Mucosa of gallbladder (tissue), 1 donor: ENCODE measurements around the gene RYR2. TPM values are rescaled to one million over a fixed set of nuclear protein-coding genes. Genes with fewer than 3 reads are reported as not detected.

Experiments
- DNase-seq: peaks from one replicate; pipeline ENCODE4 v3.0.0-alpha.2; 2020; ENCODE audit warnings: low spot score
- total RNA-seq: library from RNA; stranded (reverse); gene quantifications from one replicate; pipeline ENCODE4 v1.2.1, GENCODE V29; 2021
- donor health status: DM: no; HTN: no; CAD: no.

The RYR2 gene
- total RNA-seq, 1 donor from 2014 or later = 7.5 TPM

DNA sequence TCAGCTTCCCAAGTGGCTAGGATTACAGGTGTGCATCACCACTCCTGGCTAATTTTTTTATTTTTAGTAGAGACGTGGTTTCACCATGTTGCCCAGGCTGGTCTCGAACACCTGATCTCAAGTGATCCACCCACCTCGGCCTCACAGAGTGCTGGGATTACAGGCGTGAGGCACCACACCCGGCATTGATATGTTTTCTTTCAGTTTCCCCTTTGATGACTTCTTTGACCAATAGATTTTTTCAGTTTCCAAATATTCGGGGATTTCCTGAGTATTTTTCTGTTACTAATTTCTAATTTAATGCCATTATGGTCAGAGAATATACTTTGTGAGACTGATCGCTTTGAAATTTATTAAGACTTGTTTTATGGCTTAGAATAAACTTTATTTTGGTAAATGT lies 406.1 kb downstream of the RYR2 start:
- no peak for DNase-seq

DNA sequence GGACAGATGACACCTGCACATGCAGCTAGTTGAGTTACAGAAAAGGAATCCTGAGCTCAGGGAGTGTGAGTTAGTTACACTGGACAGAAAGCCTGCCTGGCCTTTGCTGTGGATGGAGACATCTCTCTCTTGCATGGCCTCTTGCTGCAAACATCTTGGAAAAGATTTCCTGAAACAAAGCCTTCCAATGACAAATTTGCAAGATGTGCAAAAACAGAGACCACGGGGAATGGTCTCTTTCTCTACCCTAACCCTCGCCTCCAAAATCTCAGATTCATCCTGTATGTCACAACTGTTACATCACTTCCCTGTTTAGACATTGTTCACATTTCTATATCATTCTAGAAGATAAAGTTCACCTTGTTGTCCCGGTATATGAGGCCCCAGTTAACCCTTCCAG lies 415.6 kb downstream of the RYR2 start:
- DNase-seq = no peak

DNA sequence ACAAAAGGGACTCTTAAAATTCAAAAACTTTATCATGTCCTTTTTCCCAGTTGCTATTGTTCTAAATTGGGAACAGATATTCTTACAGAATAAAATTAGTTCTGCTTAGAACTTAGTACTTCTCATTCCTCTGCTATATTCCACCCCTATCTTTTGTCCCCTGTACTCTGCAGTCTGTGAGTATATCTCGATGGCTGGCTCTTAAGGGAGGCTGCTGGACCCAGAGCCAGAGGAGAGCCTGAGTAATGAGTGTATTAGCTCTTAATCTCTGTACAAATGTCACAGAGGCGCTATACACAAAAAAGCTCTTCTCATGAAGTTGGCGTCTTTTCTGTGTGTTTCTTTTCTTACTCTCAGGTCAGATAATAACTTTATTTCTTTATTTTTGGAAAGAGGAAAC lies 425.3 kb downstream of the RYR2 start:
- no peak for DNase-seq

DNA sequence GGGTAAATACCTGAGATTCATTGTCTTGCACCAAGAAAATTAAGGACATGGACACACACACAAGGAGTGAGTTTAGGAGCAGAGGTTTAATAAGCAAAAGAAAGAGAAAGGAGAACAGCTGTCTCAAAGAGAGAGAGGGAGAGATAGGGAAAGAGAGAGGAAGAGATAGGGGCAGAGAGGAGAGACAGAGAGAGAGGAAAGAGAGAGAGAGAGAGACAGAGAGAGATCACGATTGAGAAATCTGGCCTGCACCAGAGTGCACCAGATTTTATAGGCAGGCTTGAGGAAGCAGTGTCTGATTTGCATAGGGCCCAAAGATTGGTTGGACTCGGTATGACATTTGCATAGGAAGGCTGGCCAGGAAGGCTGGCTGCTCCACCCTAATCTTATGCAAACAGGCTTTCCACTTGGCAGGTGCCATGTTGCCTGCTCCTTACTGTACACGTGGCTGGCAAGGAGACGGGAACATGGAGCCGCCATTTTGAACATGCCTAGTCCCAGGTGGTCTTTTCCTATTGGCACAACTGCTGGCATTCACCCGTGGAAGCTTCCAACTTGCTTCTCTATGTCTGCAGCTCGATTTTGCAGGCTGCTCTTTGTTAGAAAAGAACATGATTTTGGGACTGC lies 428.8 kb downstream of the RYR2 start:
- no peak for DNase-seq

DNA sequence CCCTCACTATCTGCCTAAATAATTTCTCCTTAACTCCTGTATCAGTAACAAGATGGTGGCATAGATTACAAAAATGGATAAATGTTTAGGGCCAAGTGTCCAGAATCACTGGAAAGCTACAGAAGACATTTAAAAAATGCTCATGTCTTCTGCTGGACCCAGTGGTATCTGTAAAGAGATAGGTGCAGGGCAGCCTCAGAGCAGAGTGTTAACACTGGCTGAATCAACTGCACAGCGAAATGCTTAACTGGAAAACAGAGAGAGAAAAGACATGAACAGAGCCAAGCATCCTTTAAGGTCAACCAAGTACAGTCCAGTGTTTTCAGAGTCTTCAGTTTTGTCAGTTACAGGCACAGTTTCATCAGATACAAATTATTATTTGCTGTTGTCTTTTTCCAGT lies 429.4 kb downstream of the RYR2 start:
- DNase-seq = no peak

DNA sequence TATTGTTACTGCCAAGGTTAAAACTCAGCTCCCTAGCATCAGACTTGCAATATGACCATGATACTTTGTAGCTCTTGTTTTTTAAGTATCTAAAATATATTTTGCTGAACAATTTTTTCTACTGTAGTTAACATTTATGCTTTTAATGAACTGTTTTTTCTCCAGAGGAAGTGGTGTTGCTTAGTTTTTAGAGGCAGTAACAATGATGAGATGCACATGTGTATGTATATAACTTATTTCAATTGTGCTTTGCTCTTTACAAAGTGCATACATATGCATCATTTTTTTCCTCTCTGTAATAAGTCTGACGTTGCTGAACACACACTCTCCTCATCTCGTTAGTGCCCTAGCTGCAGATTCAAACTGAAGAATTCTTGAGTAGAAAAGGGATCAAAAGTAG lies 430.0 kb downstream of the RYR2 start:
- no peak for DNase-seq

DNA sequence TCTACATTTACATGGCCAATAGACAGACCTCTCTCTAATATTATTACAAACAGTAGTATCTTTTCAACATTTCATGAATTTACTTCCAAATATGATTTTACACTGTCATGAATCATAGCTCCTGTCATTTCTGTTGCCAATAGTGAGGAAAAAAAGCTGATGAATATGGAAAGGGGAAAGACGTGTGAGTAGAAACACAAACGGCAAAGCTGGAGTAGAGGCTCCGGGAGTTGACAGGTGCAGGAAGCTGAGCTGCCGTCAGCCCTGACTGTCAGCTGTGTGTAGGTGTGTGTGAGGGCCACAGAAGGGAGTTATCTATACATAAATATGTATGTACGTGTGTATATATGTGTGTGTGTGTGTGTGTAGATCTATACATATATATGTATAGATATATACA lies 431.9 kb downstream of the RYR2 start:
- no peak for DNase-seq

DNA sequence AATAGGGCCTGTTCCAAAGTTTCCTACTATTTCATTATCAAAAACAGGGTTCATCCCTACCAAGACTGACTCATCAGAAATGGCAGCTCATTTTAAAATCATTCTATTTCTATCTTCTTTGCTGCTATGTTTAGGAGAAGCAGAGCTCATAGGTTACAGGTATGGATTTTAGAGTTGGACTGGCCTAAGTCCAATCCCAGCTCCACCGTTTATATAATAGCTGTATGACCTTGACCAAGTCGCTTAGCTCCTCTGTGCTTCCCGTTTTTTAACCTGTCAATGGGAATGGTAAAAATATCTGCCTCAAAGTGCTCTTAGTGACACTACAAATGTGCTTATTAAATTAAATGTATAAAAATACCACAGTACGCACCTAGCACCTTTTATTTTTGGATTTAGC lies 436.1 kb downstream of the RYR2 start:
- DNase-seq = no peak

DNA sequence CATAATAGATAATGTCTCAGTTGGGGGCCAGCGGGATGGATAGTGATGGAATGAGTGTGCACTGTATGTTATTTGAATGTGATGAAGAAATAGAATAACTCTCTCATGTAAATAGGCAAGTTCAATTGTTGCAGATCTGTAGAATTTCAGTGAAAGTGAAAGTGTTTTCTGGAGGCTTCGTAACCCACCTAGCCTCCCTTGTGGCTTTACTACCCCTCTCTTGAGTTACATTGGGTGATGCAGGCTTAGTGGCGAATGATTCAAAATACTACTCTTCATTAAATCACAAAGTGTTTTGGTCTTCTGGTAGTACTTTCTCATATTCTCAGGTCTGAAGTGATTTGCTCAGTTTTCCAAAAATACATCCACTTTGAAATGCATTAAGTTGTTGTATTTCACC lies 436.9 kb downstream of the RYR2 start:
- no peak for DNase-seq

DNA sequence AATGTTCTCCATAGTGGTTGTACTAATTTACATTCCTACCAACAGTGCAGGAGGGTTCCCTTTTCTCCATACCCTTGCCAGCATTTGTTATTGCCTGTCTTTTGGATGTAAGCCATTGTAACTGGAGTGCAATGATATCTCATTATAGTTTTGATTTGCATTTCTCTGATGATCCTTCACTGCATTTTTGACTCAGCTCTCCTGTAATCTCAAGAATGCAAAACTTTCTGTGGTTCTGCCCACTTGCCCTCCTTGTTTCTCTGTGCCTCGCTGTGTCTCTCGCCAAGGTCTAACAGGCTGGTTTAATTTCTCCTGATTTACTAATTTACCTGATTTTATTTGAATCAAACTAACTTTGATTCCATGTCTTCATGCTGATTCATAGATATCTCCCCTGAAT lies 440.8 kb downstream of the RYR2 start:
- no peak for DNase-seq

DNA sequence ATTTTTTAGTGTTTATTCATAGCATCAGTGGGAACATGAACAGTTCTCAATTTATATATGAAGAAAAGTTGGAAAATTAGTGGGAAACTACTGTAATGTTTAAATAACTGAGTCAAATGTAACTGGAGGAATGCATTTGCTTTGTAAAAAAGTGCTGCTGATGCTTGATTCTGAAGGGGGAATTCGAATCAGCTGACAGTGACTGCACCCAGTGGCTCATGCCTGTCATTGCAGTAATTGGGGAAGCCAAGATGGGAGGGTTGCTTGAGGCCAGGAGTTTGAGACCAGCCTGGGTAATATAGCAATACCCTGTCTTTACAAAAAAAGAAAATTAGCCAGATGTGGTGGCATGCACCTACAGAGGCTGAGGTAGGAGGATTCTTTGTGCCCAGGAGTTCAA lies 450.4 kb downstream of the RYR2 start:
- DNase-seq = no peak

DNA sequence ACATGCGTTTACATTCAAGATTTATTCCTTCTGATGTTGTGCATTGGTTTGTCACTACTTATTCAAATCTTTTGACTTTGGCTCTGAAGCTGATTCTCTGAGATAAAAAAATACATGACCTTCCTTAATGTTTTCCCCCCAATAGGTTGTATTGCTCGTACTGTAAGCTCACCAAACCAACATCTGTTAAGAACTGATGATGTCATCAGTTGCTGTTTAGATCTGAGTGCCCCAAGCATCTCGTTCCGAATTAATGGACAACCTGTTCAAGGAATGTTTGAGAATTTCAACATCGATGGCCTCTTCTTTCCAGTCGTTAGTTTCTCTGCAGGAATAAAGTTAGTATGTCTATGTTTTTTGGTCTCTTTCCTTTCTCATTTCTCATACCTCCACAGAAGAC lies 458.6 kb downstream of the RYR2 start:
- DNase-seq = no peak

DNA sequence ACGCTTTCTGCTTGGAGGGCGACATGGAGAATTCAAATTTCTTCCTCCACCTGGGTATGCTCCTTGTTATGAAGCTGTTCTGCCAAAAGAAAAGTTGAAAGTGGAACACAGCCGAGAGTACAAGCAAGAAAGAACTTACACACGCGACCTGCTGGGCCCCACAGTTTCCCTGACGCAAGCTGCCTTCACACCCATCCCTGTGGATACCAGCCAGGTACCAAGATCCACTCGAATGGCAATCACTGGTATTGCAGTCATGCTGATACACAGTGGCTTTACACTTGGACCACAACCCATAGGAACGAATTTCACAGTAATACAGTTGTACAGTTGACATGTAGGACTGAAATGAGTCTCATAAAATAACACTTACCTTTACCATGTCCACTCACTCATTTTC lies 461.3 kb downstream of the RYR2 start:
- DNase-seq = no peak

DNA sequence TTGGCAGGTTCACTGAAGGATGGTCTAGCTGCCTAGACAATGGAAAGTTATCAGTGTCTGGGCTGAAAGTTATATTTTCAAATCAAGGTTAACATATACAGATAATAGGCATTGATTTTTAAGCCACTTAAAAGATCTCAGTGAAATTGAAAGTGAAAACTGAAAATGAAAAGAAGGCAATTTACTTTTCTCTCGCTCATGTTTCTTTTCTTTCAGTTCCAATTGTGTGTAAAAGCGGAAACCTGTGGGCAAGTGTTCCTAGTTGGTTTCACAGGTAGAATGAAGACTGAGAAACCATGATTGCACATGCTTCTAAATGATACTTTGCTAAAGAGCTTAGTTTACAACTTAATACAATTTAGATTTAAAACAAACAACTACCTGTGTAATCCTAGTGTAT lies 465.0 kb downstream of the RYR2 start:
- DNase-seq = no peak

DNA sequence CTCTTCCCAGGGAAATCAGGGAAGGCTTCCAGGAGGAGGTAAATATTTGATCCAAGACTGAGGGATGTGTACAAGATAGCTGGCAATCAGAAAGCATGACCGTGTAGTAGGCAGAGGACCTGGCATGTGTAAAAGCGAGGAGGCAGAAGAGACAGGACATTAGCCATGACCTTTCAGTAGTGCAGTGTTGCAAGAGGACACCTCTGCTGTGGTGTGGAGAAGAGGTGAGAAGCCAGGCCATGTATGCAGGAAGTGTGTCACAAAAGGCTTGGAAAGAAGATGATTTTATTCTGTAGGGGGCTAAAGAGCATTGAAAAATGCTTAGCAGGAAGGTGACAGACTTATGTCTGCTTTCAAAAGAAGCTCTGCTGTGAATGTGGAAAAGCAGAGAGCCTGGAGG lies 467.8 kb downstream of the RYR2 start:
- no peak for DNase-seq

DNA sequence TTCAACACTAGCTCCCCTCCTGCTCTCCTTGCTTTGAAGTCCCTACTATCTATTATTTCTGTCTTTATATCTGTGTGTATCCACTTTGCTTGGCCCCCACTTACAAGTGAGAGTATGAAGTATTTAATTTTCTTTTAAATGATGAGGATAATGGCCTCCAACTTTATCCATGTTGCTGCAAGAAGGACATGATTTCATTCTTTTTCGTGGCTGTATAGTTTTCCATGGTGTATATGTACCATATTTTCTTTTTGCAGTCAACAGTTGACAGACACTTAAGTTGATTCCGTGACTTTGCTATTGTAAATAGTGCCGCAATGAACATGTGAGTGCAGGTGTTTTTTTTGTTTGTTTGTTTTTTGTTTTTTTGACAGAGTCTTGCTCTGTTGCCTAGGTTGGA lies 483.1 kb downstream of the RYR2 start:
- no peak for DNase-seq

DNA sequence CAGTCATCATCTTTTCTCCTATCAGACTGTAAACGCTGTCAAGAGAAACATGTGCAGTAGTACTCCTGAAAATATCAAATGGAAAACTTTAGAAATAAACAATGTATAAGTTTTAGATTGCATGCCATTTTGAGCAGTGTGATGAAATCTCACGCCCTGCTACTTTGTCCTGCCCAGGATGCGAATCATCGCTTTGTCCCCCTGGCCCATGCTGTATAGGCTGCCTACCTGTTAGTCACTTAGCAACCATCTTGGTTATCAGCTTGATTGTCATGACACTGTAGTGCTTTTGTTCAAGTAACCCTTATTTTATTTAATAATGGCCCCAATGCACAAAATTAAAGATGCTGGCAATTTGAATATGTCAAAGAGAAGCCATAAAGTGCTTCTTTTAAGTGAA lies 485.8 kb downstream of the RYR2 start:
- DNase-seq = no peak

DNA sequence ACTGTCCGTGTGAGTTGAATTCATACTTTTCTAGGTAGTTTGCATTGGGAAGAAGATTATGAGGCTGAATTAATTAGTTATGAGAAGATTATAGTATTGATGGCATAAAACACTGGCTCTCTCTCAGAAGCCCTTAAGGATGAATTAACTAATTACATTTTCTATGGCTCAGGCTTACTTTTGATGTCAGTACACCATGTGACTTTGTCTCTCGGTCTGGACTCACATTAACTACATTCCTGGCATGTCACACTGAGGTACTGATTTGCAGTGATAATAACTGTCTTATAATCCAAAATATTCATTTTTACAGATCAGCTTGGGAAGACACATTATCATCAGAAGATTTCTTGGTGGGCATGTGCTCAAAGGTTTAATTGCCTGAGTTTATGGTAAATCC lies 486.6 kb downstream of the RYR2 start:
- no peak for DNase-seq

DNA sequence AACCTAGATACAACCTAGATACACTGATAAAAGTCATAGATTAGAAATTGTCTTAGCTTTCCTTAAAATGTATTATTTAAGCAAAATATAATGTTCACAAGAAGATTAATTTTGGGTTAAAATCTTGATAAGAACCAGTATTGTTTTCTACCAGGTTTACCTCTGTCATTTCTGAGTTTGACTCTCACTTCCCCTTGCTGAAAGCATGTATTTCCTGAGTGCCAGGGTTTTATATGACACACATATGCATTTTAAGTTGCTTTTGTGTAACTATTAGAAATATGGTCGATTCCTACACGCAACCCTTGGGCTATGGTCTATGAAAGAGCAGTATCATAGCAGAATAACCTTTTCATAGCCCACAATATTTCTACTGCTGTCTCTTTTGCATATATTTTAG lies 497.1 kb downstream of the RYR2 start:
- no peak for DNase-seq

DNA sequence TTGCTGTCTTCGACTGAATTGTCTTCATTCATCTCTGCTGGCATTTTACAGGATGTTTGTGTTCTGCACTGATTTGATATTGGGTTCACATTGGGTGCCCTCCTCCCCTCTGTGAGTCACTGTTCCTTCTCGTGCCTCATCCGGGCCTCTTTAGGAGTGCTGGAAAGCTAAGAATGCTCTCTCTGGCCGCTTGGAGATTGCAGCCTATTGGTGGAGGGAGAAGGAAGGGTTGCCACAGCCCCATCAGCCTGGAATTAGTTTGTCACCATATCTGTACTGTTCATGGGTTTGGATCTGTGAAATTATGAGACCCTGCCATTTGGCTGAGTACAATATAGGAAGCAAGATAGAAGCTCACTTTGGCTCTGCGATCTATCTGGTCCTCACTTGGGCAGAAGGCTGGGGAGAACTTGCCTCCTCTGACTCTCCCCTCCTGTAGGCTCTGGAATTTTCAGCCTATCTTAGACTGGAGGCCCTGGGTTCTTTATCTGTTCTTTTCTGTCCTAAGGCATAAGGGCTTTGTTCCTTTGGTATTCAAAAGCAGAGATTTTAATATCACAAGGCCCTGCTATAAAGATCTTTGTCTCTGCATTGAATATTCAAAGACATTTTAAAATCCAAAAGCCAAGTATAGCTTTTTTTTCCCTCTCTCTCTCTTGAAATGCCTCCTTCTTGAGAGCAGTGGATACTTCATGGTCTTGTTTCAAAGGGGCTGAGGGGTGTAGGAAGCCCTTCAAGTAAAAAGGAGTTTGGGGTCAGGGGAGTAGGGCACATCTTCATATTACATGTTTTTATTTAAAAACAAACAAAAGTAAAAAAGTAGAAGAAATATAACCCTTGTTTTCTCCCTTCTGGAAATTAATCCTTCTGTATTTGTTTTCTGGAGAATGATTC lies 500.8 kb downstream of the RYR2 start:
- DNase-seq = no peak

DNA sequence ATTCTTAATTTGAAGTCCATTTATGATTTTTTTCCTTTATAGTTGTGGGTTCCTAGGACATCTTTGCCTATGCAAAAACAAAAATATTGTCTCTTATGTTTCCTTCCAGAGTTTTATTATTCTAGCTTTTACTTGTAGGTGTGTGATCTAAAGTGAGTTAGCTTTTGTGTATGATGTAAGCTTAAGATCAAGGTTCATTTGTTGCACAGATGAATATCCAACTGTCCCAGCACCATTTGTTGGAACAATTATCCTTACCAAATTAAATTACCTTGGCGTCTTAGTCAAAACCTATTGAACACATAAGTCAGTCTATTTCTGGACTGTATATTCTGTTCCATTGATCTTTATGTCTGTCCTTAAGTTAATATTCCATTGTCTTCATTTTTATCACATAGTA lies 511.1 kb downstream of the RYR2 start:
- no peak for DNase-seq

DNA sequence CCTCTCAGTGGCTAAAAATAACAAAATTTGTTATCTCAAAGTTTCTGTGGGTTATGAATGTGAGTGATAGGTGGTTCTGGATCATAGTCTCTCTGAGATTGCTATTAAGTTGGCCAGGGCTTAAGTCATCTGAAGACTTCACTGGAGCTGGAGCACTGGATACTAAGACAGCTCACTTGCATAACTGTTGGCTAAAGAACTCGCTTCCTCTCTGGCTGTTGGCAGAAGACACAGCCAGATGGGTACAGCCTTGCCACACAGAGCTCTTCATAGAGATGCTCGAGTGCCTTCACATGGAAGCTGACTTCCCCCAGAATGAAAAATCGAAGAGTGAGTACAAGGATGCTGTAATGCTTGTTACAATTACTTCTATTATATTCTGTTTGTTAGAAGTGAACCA lies 514.9 kb downstream of the RYR2 start:
- DNase-seq = no peak

DNA sequence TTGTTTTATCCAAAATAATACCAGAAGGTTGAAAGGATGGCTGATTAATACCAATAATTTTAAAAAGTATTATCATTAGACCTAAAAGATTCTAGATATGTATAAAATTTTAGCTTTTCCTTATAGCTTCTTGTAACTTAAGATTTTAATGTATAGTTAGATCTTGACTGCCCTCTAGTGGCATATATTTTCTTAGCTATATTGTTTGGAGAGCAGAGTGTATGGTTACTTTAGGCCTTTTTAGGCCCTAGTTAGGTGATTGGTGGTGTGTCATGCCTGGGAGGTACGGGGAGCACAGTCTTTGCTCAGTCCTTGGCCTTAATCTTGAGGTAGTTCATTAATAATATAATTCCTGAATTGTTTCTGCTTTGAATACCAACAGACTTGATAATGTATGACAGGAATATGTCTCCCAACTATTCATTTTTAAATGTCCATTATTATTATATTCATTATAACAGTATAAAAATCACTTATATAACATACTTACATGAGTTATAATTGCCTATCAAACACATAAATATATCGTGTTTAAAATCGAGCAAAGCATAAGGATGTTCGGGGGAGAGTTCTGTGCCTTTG lies 520.3 kb downstream of the RYR2 start:
- DNase-seq = no peak
